ENCODE measurements around the gene PTGS2. TPM values are rescaled to one million over a fixed set of nuclear protein-coding genes. Genes with fewer than 3 reads are reported as not detected.

The PTGS2 gene
- total RNA-seq, 1 experiment from 2014 or later, result 0.37 TPM

- Histone ChIP-seq H3K27me3 (ENCODE audit: insufficient read depth, low read length) (no peaks in the 10 kb centered on the region), H4K91ac (ENCODE audit: insufficient read length, low read depth, low read length) (no peak overlapping the region), H3K23ac (ENCODE audit: insufficient read length, low read depth, low read length) (no peak overlapping the region), H3K56ac (ENCODE audit: insufficient read length, low read depth, low read length) (no peak overlapping the region), H3K4me2 (ENCODE audit: insufficient read depth, insufficient read length, low read length) (no peak overlapping the region), H2BK12ac (ENCODE audit: insufficient read length, low read depth, low read length) (no peak overlapping the region), H2BK20ac (ENCODE audit: low read depth, low read length, poor library complexity, severe bottlenecking) (no peak overlapping the region), H2BK120ac (ENCODE audit: low read depth, low read length, poor library complexity, severe bottlenecking) (no peak overlapping the region), H2BK15ac (ENCODE audit: low read depth, low read length) (no peak overlapping the region), H4K20me1 (ENCODE audit: control insufficient read depth, insufficient read depth, insufficient read length) (no peaks in the 10 kb centered on the region), H3K9me3 (ENCODE audit: control insufficient read depth, low read depth, low read length) (no peaks in the 10 kb centered on the region), H3K27ac (ENCODE audit: insufficient read length, low read depth, low read length) (no peak overlapping the region), H3K14ac (ENCODE audit: insufficient read depth, low read length) (no peak overlapping the region), H3K4me1 (ENCODE audit: insufficient read depth, low read length) (no peaks in the 10 kb centered on the region; the same call in 1 of the 2 replicates), H4K8ac (replicated peaks; ENCODE audit: insufficient read length, low read depth, low read length) (no peak overlapping the region), H3K23me2 (ENCODE audit: insufficient read length, low read depth, low read length, poor library complexity, severe bottlenecking) (no peaks in the 10 kb centered on the region), H3K79me1 (ENCODE audit: insufficient read depth, low read depth, low read length, poor library complexity, severe bottlenecking) (no peaks in the 10 kb centered on the region), H3K79me2 (ENCODE audit: insufficient read depth, low read length) (no peaks in the 10 kb centered on the region), H3K9ac (ENCODE audit: extremely low read depth, insufficient read length, low read length) (no peak overlapping the region), H3K18ac (ENCODE audit: insufficient read length, low read depth, low read length) (no peak overlapping the region), H4K5ac (ENCODE audit: insufficient read length, low read depth, low read length) (no peak overlapping the region), H2AK5ac (ENCODE audit: insufficient read length, low read length) (no peak overlapping the region), H3T11ph (ENCODE audit: low read length) (no peak overlapping the region), H2BK5ac (ENCODE audit: insufficient read length, low read length) (no peak overlapping the region), H3K4ac (ENCODE audit: low read depth, low read length) (no peak overlapping the region), H2AFZ (ENCODE audit: low read length) (no peak overlapping the region)
- no peaks in the 10 kb centered on the region; the same call in 1 of the 2 replicates for H3K27me3 Mint-ChIP-seq (ENCODE audit: low read depth)
- DNase-seq, result no peak
- H3K4me1 Mint-ChIP-seq, result peaks cover 11% of the 10 kb centered on the region in 2 experiments
- H3K27ac Mint-ChIP-seq, result peak overlapping the region in 2 of 3 experiments; percentile 15 to 52; a peak in 2 of 7 replicates
- peaks cover 0 to 10% (median 7%) of the 10 kb centered on the region in 3 experiments; a peak in 5 of 7 replicates for H3K36me3 Mint-ChIP-seq (ENCODE audit: insufficient read depth in 1 of 3, low read depth in 3 of 3)
- no peak for TF ChIP-seq CTCF (conservative IDR thresholded peaks at IDR 0.05)
- H3K9me3 Mint-ChIP-seq, result peaks cover 4 to 7% of the 10 kb centered on the region in 2 experiments; a peak in 4 of 5 replicates
- no peak overlapping the region for H3K4me3 Mint-ChIP-seq
Observed at GRCh38 chr1:186662752-186663151, 17.5 kb downstream of the PTGS2 start.
